ENCODE data around the gene LSM3.

DNA sequence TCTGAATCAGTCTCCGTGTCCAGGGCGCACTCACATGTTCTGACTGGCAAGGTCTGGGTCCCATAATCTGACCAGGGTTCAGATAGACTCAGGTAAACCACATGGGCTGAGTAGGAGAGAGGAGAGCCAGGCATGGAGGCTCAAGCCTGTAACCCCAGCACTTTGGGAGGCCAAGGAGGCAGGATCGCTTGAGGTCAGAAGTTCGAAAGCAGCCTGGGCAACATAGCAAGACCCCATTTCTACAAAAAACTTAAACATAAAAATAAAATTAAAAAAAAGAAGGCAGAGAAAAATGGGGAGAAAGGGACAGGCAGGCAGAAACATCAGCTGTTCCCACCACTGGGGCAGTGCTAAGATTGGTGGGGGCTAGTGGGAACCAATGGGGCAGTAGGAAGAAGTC lies 48.4 kb upstream of the LSM3 start:
- TF ChIP-seq, protein P1, sequence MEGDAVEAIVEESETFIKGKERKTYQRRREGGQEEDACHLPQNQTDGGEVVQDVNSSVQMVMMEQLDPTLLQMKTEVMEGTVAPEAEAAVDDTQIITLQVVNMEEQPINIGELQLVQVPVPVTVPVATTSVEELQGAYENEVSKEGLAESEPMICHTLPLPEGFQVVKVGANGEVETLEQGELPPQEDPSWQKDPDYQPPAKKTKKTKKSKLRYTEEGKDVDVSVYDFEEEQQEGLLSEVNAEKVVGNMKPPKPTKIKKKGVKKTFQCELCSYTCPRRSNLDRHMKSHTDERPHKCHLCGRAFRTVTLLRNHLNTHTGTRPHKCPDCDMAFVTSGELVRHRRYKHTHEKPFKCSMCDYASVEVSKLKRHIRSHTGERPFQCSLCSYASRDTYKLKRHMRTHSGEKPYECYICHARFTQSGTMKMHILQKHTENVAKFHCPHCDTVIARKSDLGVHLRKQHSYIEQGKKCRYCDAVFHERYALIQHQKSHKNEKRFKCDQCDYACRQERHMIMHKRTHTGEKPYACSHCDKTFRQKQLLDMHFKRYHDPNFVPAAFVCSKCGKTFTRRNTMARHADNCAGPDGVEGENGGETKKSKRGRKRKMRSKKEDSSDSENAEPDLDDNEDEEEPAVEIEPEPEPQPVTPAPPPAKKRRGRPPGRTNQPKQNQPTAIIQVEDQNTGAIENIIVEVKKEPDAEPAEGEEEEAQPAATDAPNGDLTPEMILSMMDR (IDR thresholded peaks at IDR 0.05) = no peak
- TF ChIP-seq POLR2A (IDR thresholded peaks at IDR 0.05) (no peak), EP300 (IDR thresholded peaks at IDR 0.05) (no peak)
